Mesendoderm (in vitro differentiated cells): ENCODE measurements around the gene PC.

Experiments
- DNase-seq: peaks from one replicate; pipeline ENCODE4 v3.0.0; 2013
- H2AK5ac ChIP-seq: 2 replicates; pipeline ENCODE4 v1.6.1; 2013; ENCODE audit warnings: low read length, inconsistent platforms
- H2BK120ac ChIP-seq: 2 replicates; pipeline ENCODE4 v1.6.1; 2013; ENCODE audit warnings: low read depth, mild to moderate bottlenecking, low read length, moderate library complexity, mixed read lengths
- H2BK15ac ChIP-seq: replicated peaks from 2 replicates; pipeline ENCODE4 v1.6.1; 2013; ENCODE audit warnings: low read depth, mild to moderate bottlenecking, moderate library complexity
- H2BK5ac ChIP-seq: 2 replicates; pipeline ENCODE4 v1.6.1; 2013; ENCODE audit warnings: low read length, inconsistent platforms
- H3K18ac ChIP-seq: 2 replicates; pipeline ENCODE4 v1.6.1; 2013; ENCODE audit warnings: mild to moderate bottlenecking, low read length, mixed read lengths
- H3K23ac ChIP-seq: one replicate; pipeline ENCODE4 v1.6.1; 2013; ENCODE audit warnings: low read length
- H3K27ac ChIP-seq: 2 replicates; pipeline ENCODE4 v1.5.1; 2013; ENCODE audit warnings: low read depth, mild to moderate bottlenecking, inconsistent platforms, low read length, moderate library complexity
- H3K27me3 ChIP-seq: 2 replicates; pipeline ENCODE4 v1.6.1; 2013; ENCODE audit warnings: low read length, control low read depth, mild to moderate bottlenecking, inconsistent platforms; ENCODE audit not compliant: insufficient read depth, poor library complexity
- H3K36me3 ChIP-seq: 2 replicates; pipeline ENCODE4 v1.6.1; 2013; ENCODE audit warnings: low read length, inconsistent platforms; ENCODE audit not compliant: control insufficient read depth, insufficient read depth
- H3K4ac ChIP-seq: one replicate; pipeline ENCODE4 v1.6.1; 2013; ENCODE audit warnings: low read depth, mild to moderate bottlenecking, low read length, moderate library complexity
- H3K4me1 ChIP-seq: 2 replicates; pipeline ENCODE4 v1.6.1; 2013; ENCODE audit warnings: low read depth, low read length, inconsistent platforms; ENCODE audit not compliant: control insufficient read depth
- H3K4me2 ChIP-seq: 2 replicates; pipeline ENCODE4 v1.6.1; 2013; ENCODE audit warnings: low read length
- H3K4me3 ChIP-seq: 2 replicates; pipeline ENCODE4 v1.5.1; 2013; ENCODE audit warnings: mild to moderate bottlenecking, low read length
- H3K56ac ChIP-seq: one replicate; pipeline ENCODE4 v1.6.1; 2013; ENCODE audit warnings: low read length
- H3K79me1 ChIP-seq: 2 replicates; pipeline ENCODE4 v1.6.1; 2013; ENCODE audit warnings: low read length, inconsistent platforms
- H3K79me2 ChIP-seq: 2 replicates; pipeline ENCODE4 v1.6.1; 2013; ENCODE audit warnings: mild to moderate bottlenecking, low read length; ENCODE audit not compliant: control insufficient read depth, insufficient read depth
- H3K9ac ChIP-seq: 2 replicates; pipeline ENCODE4 v1.6.1; 2013; ENCODE audit warnings: low read length, inconsistent platforms
- H4K5ac ChIP-seq: one replicate; pipeline ENCODE4 v1.6.1; 2013; ENCODE audit warnings: low read length
- H4K8ac ChIP-seq: one replicate; pipeline ENCODE4 v1.6.1; 2013; ENCODE audit warnings: low read depth, mild to moderate bottlenecking, control low read depth, low read length, moderate library complexity
- WGBS: extraction: QIAGEN DNeasy Blood & Tissue Kit; methylation state at CpG from one replicate; pipeline ENCODE4 v1.1.7; 2013; ENCODE audit warnings: low lambda C conversion rate, missing lambda C conversion rate; ENCODE audit not compliant: insufficient coverage; ENCODE audit errors: extremely low coverage; 5-methylcytosine and 5-hydroxymethylcytosine counted together

PC gene

GRCh38 chr11:66894141-66894540 lies 64.0 kb downstream of the PC start:
- Histone ChIP-seq H3K18ac (no peak overlapping the region), H3K27me3 (no peaks in the 10 kb centered on the region), H2BK120ac (no peak overlapping the region), H3K36me3 (no peaks in the 10 kb centered on the region), H3K4me2 (no peak overlapping the region), H3K4ac (no peak overlapping the region), H2BK15ac (no peak overlapping the region), H4K5ac (no peak overlapping the region), H2AK5ac (no peak overlapping the region), H3K23ac (no peak overlapping the region), H3K4me3 (no peak overlapping the region), H2BK5ac (no peak overlapping the region), H3K79me1 (no peaks in the 10 kb centered on the region), H3K79me2 (no peaks in the 10 kb centered on the region), H4K8ac (no peak overlapping the region), H3K9ac (no peak overlapping the region), H3K56ac (no peak overlapping the region), H3K27ac (no peak overlapping the region), H3K4me1 (no peaks in the 10 kb centered on the region)
- no peak for DNase-seq
- no CpG with 5 or more reads among the region's 2 CpGs for WGBS

- no peak overlapping the region for H3K4me2 ChIP-seq
- no peak overlapping the region for H3K4ac ChIP-seq
- no peak overlapping the region for H3K18ac ChIP-seq
- H3K79me1 ChIP-seq: no peaks in the 10 kb centered on the region
- H3K9ac ChIP-seq: no peak overlapping the region
- no peaks in the 10 kb centered on the region for H3K27me3 ChIP-seq
- WGBS: no CpG with 5 or more reads among the region's 6 CpGs
- H4K5ac ChIP-seq: no peak overlapping the region
- H2BK5ac ChIP-seq: no peak overlapping the region
- no peak overlapping the region for H3K23ac ChIP-seq
- no peak for DNase-seq
- no peaks in the 10 kb centered on the region for H3K36me3 ChIP-seq
- no peak overlapping the region for H3K56ac ChIP-seq
- no peak overlapping the region for H4K8ac ChIP-seq
- H3K4me3 ChIP-seq: no peak overlapping the region
- no peaks in the 10 kb centered on the region for H3K4me1 ChIP-seq
- H3K27ac ChIP-seq: no peak overlapping the region
- no peak overlapping the region for H2BK15ac ChIP-seq
- no peaks in the 10 kb centered on the region for H3K79me2 ChIP-seq
- H2AK5ac ChIP-seq: no peak overlapping the region
- no peak overlapping the region for H2BK120ac ChIP-seq
These were observed 65.3 kb downstream of the PC start for GRCh38 chr11:66892911-66893310.

GRCh38 chr11:66891851-66892660 lies 66.1 kb downstream of the PC start:
- Histone ChIP-seq H3K27ac (no peak overlapping the region), H3K4me2 (no peak overlapping the region), H4K5ac (no peak overlapping the region), H2BK5ac (no peak overlapping the region), H3K18ac (no peak overlapping the region), H2BK120ac (no peak overlapping the region), H2AK5ac (no peak overlapping the region), H4K8ac (no peak overlapping the region), H3K9ac (no peak overlapping the region), H3K4me3 (no peak overlapping the region), H3K27me3 (no peaks in the 10 kb centered on the region), H3K79me1 (no peaks in the 10 kb centered on the region), H3K4me1 (no peaks in the 10 kb centered on the region), H3K56ac (no peak overlapping the region), H3K36me3 (no peaks in the 10 kb centered on the region), H3K4ac (no peak overlapping the region), H3K79me2 (no peaks in the 10 kb centered on the region), H2BK15ac (no peak overlapping the region), H3K23ac (no peak overlapping the region)
- DNase-seq: peak; percentile 96
- no CpG with 5 or more reads among the region's 14 CpGs for WGBS

DNA sequence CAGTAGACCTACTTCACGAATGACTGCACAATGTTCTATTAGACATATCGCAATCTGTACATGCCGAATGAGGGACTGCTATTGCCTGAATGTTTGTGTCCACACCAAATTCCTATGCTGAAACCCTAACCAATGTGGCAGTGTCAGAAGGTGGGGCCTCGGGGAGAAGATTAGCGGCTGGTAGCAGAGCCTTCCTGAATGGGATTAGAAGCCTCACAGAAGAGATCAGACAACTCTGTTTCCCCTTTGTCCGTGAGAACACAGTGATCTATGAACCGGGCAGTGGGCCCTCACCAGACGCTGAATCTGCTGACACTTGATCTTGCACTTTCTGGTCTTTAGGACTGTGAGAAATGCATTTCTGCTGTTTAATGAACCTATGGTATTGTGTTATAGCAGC lies 68.2 kb downstream of the PC start:
- Histone ChIP-seq H2AK5ac (no peak overlapping the region), H2BK5ac (no peak overlapping the region), H3K36me3 (no peaks in the 10 kb centered on the region), H3K27me3 (no peaks in the 10 kb centered on the region), H3K56ac (no peak overlapping the region), H3K27ac (no peak overlapping the region), H2BK15ac (no peak overlapping the region), H3K79me2 (no peaks in the 10 kb centered on the region), H4K8ac (no peak overlapping the region), H3K9ac (no peak overlapping the region), H3K4me3 (no peak overlapping the region), H3K4ac (no peak overlapping the region), H3K4me1 (no peaks in the 10 kb centered on the region), H4K5ac (no peak overlapping the region), H3K18ac (no peak overlapping the region), H3K23ac (no peak overlapping the region), H3K79me1 (no peaks in the 10 kb centered on the region), H2BK120ac (no peak overlapping the region), H3K4me2 (no peak overlapping the region)
- no CpG with 5 or more reads among the region's 8 CpGs for WGBS
- no peak for DNase-seq

DNA sequence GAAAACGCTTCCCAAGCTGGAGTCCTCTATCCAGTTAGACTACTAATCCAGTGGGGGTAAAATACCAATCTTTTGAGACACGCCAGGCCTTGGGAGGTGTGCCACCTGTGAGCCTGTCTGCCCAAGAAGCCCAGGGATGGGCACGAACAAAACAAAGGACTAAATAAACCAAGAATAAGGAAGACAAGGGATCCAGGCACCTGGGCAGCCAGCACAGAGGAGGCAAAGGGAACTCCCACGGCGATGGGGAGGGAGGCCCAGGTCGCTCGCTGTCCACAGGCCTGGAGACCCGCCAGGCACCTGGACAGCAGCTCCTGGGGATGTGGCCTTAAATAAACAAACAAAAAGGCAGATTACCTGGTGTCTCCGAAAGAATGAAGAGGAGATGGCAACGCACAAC lies 69.9 kb downstream of the PC start:
- Histone ChIP-seq H3K56ac (no peak overlapping the region), H3K18ac (no peak overlapping the region), H3K4me1 (no peaks in the 10 kb centered on the region), H3K79me2 (no peaks in the 10 kb centered on the region), H2AK5ac (no peak overlapping the region), H2BK120ac (no peak overlapping the region), H3K4me3 (no peak overlapping the region), H3K4ac (no peak overlapping the region), H3K79me1 (no peaks in the 10 kb centered on the region), H2BK5ac (no peak overlapping the region), H3K9ac (no peak overlapping the region), H3K4me2 (no peak overlapping the region), H2BK15ac (no peak overlapping the region), H3K36me3 (no peaks in the 10 kb centered on the region), H3K23ac (no peak overlapping the region), H4K8ac (no peak overlapping the region), H4K5ac (no peak overlapping the region), H3K27me3 (no peaks in the 10 kb centered on the region), H3K27ac (no peak overlapping the region)
- no CpG with 5 or more reads among the region's 10 CpGs for WGBS
- no peak for DNase-seq

- no CpG with 5 or more reads among the region's 11 CpGs for WGBS
- Histone ChIP-seq H3K23ac (no peak overlapping the region), H2AK5ac (no peak overlapping the region), H4K5ac (no peak overlapping the region), H3K18ac (no peak overlapping the region), H3K4ac (no peak overlapping the region), H3K4me1 (no peaks in the 10 kb centered on the region), H2BK15ac (no peak overlapping the region), H3K4me3 (no peak overlapping the region), H4K8ac (no peak overlapping the region), H3K4me2 (no peak overlapping the region), H3K9ac (no peak overlapping the region), H3K36me3 (no peaks in the 10 kb centered on the region), H3K56ac (no peak overlapping the region), H3K79me2 (no peaks in the 10 kb centered on the region), H3K27me3 (no peaks in the 10 kb centered on the region), H2BK5ac (no peak overlapping the region), H2BK120ac (no peak overlapping the region), H3K27ac (no peak overlapping the region), H3K79me1 (no peaks in the 10 kb centered on the region)
- no peak for DNase-seq
These were observed 70.7 kb downstream of the PC start for GRCh38 chr11:66887526-66887925.
